ENCODE measurements around the gene ATP12A. TPM values are rescaled to one million over a fixed set of nuclear protein-coding genes. Genes with fewer than 3 reads are reported as not detected.
A peak's percentile ranks its signal among the peaks of the same experiment; 100 is the strongest.

Gene ATP12A
- total RNA-seq, 2 donors from 2014 or later: not detected

- peak; percentile 54 to 89 for TF ChIP-seq CTCF (IDR thresholded peaks at IDR 0.05)
- DNase-seq (ENCODE audit: low spot score): no peak
- H3K9me3 ChIP-seq: no peaks in the 10 kb centered on the region
- H3K36me3 ChIP-seq: no peaks in the 10 kb centered on the region
- peaks cover 3 to 15% of the 10 kb centered on the region in 2 donors for H3K27me3 ChIP-seq
- H3K4me1 ChIP-seq: peaks cover 0 to 17% of the 10 kb centered on the region in 2 donors
- H3K4me3 ChIP-seq: no peak overlapping the region
- no peak overlapping the region for H3K27ac ChIP-seq
Measured at GRCh38 chr13:24683838-24684599, 3.8 kb downstream of the ATP12A start.

- no peaks in the 10 kb centered on the region for H3K36me3 ChIP-seq
- no peak overlapping the region for H3K27ac ChIP-seq
- peaks cover 0 to 17% of the 10 kb centered on the region in 2 donors for H3K4me1 ChIP-seq
- no peak for DNase-seq (ENCODE audit: low spot score)
- no peak overlapping the region for H3K4me3 ChIP-seq
- TF ChIP-seq CTCF (IDR thresholded peaks at IDR 0.05): no peak
- peaks cover 3 to 15% of the 10 kb centered on the region in 2 donors for H3K27me3 ChIP-seq
- no peaks in the 10 kb centered on the region for H3K9me3 ChIP-seq
Measured at GRCh38 chr13:24684600-24684998, 4.4 kb downstream of the ATP12A start.

GRCh38 chr13:24685314-24685713 lies 5.1 kb downstream of the ATP12A start:
- H3K4me1 ChIP-seq: peaks cover 0 to 13% of the 10 kb centered on the region in 2 donors
- H3K27me3 ChIP-seq: peaks cover 3 to 9% of the 10 kb centered on the region in 2 donors

GRCh38 chr13:24687611-24688010 lies 7.4 kb downstream of the ATP12A start:
- no peaks in the 10 kb centered on the region for H3K9me3 ChIP-seq
- H3K4me1 ChIP-seq: peaks cover 0 to 7% of the 10 kb centered on the region in 2 donors
- H3K27ac ChIP-seq: no peak overlapping the region
- no peaks in the 10 kb centered on the region for H3K27me3 ChIP-seq
- no peak for DNase-seq (ENCODE audit: low spot score)
- no peaks in the 10 kb centered on the region for H3K36me3 ChIP-seq
- H3K4me3 ChIP-seq: no peak overlapping the region
- TF ChIP-seq CTCF (IDR thresholded peaks at IDR 0.05): no peak

More at GRCh38 chr13:24685314-24685713, 5.1 kb downstream of the ATP12A start:
- TF ChIP-seq CTCF (IDR thresholded peaks at IDR 0.05): no peak
- no peak for DNase-seq (ENCODE audit: low spot score)
- Histone ChIP-seq H3K36me3 (no peaks in the 10 kb centered on the region), H3K4me3 (no peak overlapping the region), H3K27ac (no peak overlapping the region), H3K9me3 (no peaks in the 10 kb centered on the region)

GRCh38 chr13:24688111-24688510 lies 7.9 kb downstream of the ATP12A start:
- TF ChIP-seq CTCF (IDR thresholded peaks at IDR 0.05): no peak
- Histone ChIP-seq H3K4me3 (no peak overlapping the region), H3K9me3 (no peaks in the 10 kb centered on the region), H3K27me3 (no peaks in the 10 kb centered on the region), H3K27ac (no peak overlapping the region), H3K4me1 (peaks cover 0 to 7% of the 10 kb centered on the region in 2 donors), H3K36me3 (no peaks in the 10 kb centered on the region)
- no peak for DNase-seq (ENCODE audit: low spot score)
